ENCODE data around the gene OPCML. TPM values are rescaled to one million over a fixed set of nuclear protein-coding genes. Genes with fewer than 3 reads are reported as not detected.

OPCML gene
- total RNA-seq, 4 donors from 2014 or later = 0.15 TPM; not detected in 3

- Histone ChIP-seq H3K27ac (no peak overlapping the region), H3K9me3 (no peaks in the 10 kb centered on the region), H3K4me1 (no peaks in the 10 kb centered on the region), H3K27me3 (no peaks in the 10 kb centered on the region), H3K36me3 (no peaks in the 10 kb centered on the region), H3K4me3 (no peak overlapping the region)
- 88% methylated on average over 2 of the region's 2 CpGs for WGBS
- TF ChIP-seq POLR2A (IDR thresholded peaks at IDR 0.05) = no peak
- no peak for TF ChIP-seq POLR2AphosphoS5 (IDR thresholded peaks at IDR 0.05)
- no peak for TF ChIP-seq CTCF (IDR thresholded peaks at IDR 0.05)
- TF ChIP-seq EP300 (IDR thresholded peaks at IDR 0.05) = no peak
- DNase-seq (ENCODE audit: low spot score in 2 of 2) = no peak
Measured at GRCh38 chr11:132898676-132899075, 633.6 kb downstream of the OPCML start.

DNA sequence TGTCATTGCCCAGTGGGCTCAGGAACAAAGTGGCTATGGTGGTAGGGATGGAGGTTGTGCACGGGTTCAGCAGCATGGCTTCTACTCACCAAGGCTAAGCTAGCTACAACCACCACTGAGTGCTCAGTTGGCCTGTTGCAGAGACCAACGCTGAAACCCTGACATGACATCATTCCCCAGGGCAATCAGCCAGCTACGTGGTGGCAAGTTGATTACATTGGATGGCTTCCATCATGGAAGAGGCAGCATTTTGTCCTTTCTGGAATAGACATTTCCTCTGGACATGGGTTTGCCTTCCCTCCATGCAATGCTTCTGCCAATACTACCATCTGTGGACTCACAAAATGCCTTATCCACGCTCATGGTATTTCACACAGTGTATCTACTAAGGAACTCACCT is 634.3 kb downstream of the OPCML start:
- no peaks in the 10 kb centered on the region for H3K36me3 ChIP-seq
- no peaks in the 10 kb centered on the region for H3K9me3 ChIP-seq
- no peak for DNase-seq (ENCODE audit: low spot score in 2 of 2)
- no peaks in the 10 kb centered on the region for H3K27me3 ChIP-seq
- TF ChIP-seq EP300 (IDR thresholded peaks at IDR 0.05) = no peak
- no peak for TF ChIP-seq POLR2A (IDR thresholded peaks at IDR 0.05)
- TF ChIP-seq CTCF (IDR thresholded peaks at IDR 0.05) = no peak
- no peak for TF ChIP-seq POLR2AphosphoS5 (IDR thresholded peaks at IDR 0.05)
- H3K4me3 ChIP-seq = no peak overlapping the region
- 65% methylated on average over 3 of the region's 4 CpGs for WGBS
- H3K27ac ChIP-seq = no peak overlapping the region
- no peaks in the 10 kb centered on the region for H3K4me1 ChIP-seq

DNA sequence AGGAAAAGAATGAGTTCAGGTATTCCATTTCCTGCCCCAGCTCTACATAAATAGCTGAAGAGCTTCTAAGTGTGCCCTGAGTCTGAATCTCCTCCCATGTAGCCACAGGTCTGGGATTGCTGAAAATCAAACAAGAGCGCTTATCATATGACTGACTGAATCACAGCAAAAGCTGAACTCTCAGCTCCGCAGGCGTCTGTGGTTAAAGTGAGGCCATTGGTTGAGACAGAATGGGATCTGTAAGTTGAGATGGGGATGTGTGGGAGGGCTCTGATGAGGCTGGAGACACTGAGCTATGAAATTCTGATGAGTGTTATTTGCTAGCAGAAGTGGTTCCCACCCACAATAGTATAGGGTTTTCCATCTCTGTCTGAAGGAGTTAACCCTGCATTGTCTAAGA is 637.0 kb downstream of the OPCML start:
- Histone ChIP-seq H3K4me1 (no peaks in the 10 kb centered on the region), H3K4me3 (no peak overlapping the region), H3K27me3 (no peaks in the 10 kb centered on the region), H3K27ac (no peak overlapping the region), H3K36me3 (no peaks in the 10 kb centered on the region), H3K9me3 (no peaks in the 10 kb centered on the region)
- 88% methylated on average over 3 of the region's 3 CpGs for WGBS
- no peak for DNase-seq (ENCODE audit: low spot score in 2 of 2)
- TF ChIP-seq POLR2A (IDR thresholded peaks at IDR 0.05) = no peak
- no peak for TF ChIP-seq EP300 (IDR thresholded peaks at IDR 0.05)
- TF ChIP-seq CTCF (IDR thresholded peaks at IDR 0.05) = no peak
- TF ChIP-seq POLR2AphosphoS5 (IDR thresholded peaks at IDR 0.05) = no peak

- no peak for TF ChIP-seq CTCF (IDR thresholded peaks at IDR 0.05)
- TF ChIP-seq EP300 (IDR thresholded peaks at IDR 0.05) = no peak
- no peak for TF ChIP-seq POLR2AphosphoS5 (IDR thresholded peaks at IDR 0.05)
- no peak for TF ChIP-seq POLR2A (IDR thresholded peaks at IDR 0.05)
- Histone ChIP-seq H3K4me1 (no peaks in the 10 kb centered on the region), H3K27me3 (no peaks in the 10 kb centered on the region), H3K4me3 (no peak overlapping the region), H3K9me3 (no peaks in the 10 kb centered on the region), H3K36me3 (no peaks in the 10 kb centered on the region), H3K27ac (no peak overlapping the region)
- 79% methylated on average over 1 of the region's 1 CpG for WGBS
- no peak for DNase-seq (ENCODE audit: low spot score in 2 of 2)
Measured at GRCh38 chr11:132894606-132895005, 637.7 kb downstream of the OPCML start.

DNA sequence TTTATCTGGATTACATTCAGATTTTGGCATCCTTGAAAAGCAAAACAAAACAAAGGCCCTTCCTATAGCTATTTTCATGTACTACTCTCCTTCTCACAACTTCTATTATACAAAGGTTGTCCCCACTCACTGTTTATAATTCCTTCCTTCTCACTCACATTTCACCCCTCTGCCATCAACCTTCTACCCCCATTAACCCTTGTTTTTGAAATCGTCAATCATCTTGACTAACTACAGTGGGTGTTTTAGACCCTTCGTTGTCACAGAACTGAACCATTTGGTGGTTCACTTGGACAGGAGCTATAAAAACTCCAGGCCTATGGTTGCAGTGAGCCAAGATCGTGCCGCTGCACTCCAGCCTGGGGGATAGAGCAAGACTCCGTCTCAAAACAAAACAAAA is 639.4 kb downstream of the OPCML start:
- Histone ChIP-seq H3K9me3 (no peaks in the 10 kb centered on the region), H3K27ac (no peak overlapping the region), H3K27me3 (no peaks in the 10 kb centered on the region), H3K36me3 (no peaks in the 10 kb centered on the region), H3K4me3 (no peak overlapping the region), H3K4me1 (no peaks in the 10 kb centered on the region)
- 83% methylated on average over 5 of the region's 5 CpGs for WGBS
- DNase-seq (ENCODE audit: low spot score in 2 of 2) = no peak
- TF ChIP-seq CTCF (IDR thresholded peaks at IDR 0.05) (no peak), EP300 (IDR thresholded peaks at IDR 0.05) (no peak), POLR2A (IDR thresholded peaks at IDR 0.05) (no peak), POLR2AphosphoS5 (IDR thresholded peaks at IDR 0.05) (no peak)

All from suprapubic skin (tissue), 4 donors.